Endothelial cell of umbilical vein (primary cell): ENCODE results near the gene BORCS6. TPM values are rescaled to one million over a fixed set of nuclear protein-coding genes. Genes with fewer than 3 reads are reported as not detected.
A peak's percentile ranks its signal among the peaks of the same experiment; 100 is the strongest.

Experiments
- BruUV-seq: library from RNA; stranded (reverse); fragments of 400-500 nt; replicated peaks from 2 replicates; lab custom pipeline; 2021; lab: Mats Ljungman, UMichigan
- CTCF ChIA-PET: fragments of 300-600, 350-600 bp; sonication (Branson Sonifier 250); formaldehyde crosslinking; loops from one replicate; lab custom pipeline; 2021; ENCODE audit warnings: antibody characterized with exemption, inconsistent platforms; lab: Charles Lee
- POLR2A ChIA-PET: fragments of 300-600, 350-600 bp; sonication (Branson Sonifier 250); formaldehyde crosslinking; loops from one replicate; lab custom pipeline; 2021; ENCODE audit warnings: antibody characterized with exemption, inconsistent platforms; lab: Charles Lee
- DNase-seq: peaks from one replicate; pipeline ENCODE4 v3.0.0-alpha.2; 2011; ENCODE audit warnings: low read depth, low spot score
- FAIRE-seq: peaks from 2 replicates; lab custom pipeline; 2011; peaks lifted over from hg19 to GRCh38; lab: Jason Lieb, UNC
- H2AFZ ChIP-seq: 2 replicates; pipeline ENCODE4 v1.6.0; 2012; ENCODE audit warnings: low read depth, low read length, control low read depth, inconsistent platforms
- H3K27ac ChIP-seq: 2 replicates; pipeline ENCODE4 v1.5.1; 2011; ENCODE audit warnings: low read depth, mild to moderate bottlenecking, control low read depth, low read length, moderate library complexity; ENCODE audit not compliant: insufficient read depth
- H3K27me3 ChIP-seq, 2 experiments: 2 replicates each; pipeline versions ENCODE4 v1.6.0 to v1.6.1; 2011; ENCODE audit warnings: low read length in 2 of 2, mixed read lengths in 1 of 2; ENCODE audit not compliant: control insufficient read depth in 2 of 2, insufficient read depth in 2 of 2
- H3K36me3 ChIP-seq, 2 experiments: 2 replicates in 1 of 2; 3 replicates in 1 of 2; pipeline ENCODE4 v1.5.1; 2011; ENCODE audit warnings: low read length in 2 of 2, mild to moderate bottlenecking in 1 of 2, moderate library complexity in 1 of 2; ENCODE audit not compliant: control insufficient read depth in 2 of 2, insufficient read depth in 2 of 2; ENCODE audit errors: extremely low read depth in 1 of 2
- H3K4me1 ChIP-seq: 3 replicates; pipeline ENCODE4 v1.5.1; 2011; ENCODE audit warnings: mild to moderate bottlenecking, low read length; ENCODE audit not compliant: control insufficient read depth, insufficient read depth; ENCODE audit errors: extremely low read depth
- H3K4me2 ChIP-seq: 2 replicates; pipeline ENCODE4 v1.6.1; 2011; ENCODE audit warnings: low read length, control low read depth, mixed read lengths; ENCODE audit not compliant: insufficient read depth
- H3K4me3 ChIP-seq, 3 experiments: fragments of 200-600 bp in 1 of 3; sonication (generic), shearing (Covaris generic) in 1 of 3; replicated peaks in 1 of 3; 2 replicates each; pipeline ENCODE4 v1.5.1; 2011 to 2016; ENCODE audit warnings: control low read depth in 3 of 3, low read length in 3 of 3, mild to moderate bottlenecking in 2 of 3, inconsistent platforms in 1 of 3, low read depth in 1 of 3, moderate library complexity in 1 of 3; ENCODE audit not compliant: insufficient read depth in 1 of 3
- H3K79me2 ChIP-seq: 2 replicates; pipeline ENCODE4 v1.6.0; 2012; ENCODE audit warnings: low read length, inconsistent platforms; ENCODE audit not compliant: control insufficient read depth, insufficient read depth
- H3K9ac ChIP-seq: replicated peaks from 2 replicates; pipeline ENCODE3; 2011; ENCODE audit warnings: low read length, control low read depth; ENCODE audit not compliant: insufficient read depth; ENCODE audit errors: extremely low read depth
- H3K9me1 ChIP-seq: replicated peaks from 3 replicates; pipeline ENCODE4 v1.6.0; 2011; ENCODE audit warnings: mild to moderate bottlenecking, low read length; ENCODE audit not compliant: control insufficient read depth, insufficient read depth; ENCODE audit errors: extremely low read depth
- H3K9me3 ChIP-seq: replicated peaks from 2 replicates; pipeline ENCODE4 v1.5.1; 2012; ENCODE audit warnings: low read length, inconsistent platforms; ENCODE audit not compliant: control insufficient read depth, insufficient read depth
- H4K20me1 ChIP-seq: replicated peaks from 2 replicates; pipeline ENCODE3; 2011; ENCODE audit warnings: mild to moderate bottlenecking, low read length; ENCODE audit not compliant: control insufficient read depth, insufficient read depth; ENCODE audit errors: extremely low read depth
- CTCF ChIP-seq, 2 donors: IDR thresholded peaks; 1 replicate in 1 of 2; 2 replicates in 1 of 2; pipeline ENCODE4 v1.5.1; 2011; ENCODE audit warnings: low read length in 2 of 2, mild to moderate bottlenecking in 2 of 2, moderate library complexity in 2 of 2, control low read depth in 1 of 2, inconsistent platforms in 1 of 2, low read depth in 1 of 2; ENCODE audit not compliant: insufficient read depth in 1 of 2; ENCODE audit errors: extremely low read depth in 1 of 2
- EZH2 ChIP-seq: IDR thresholded peaks from 2 replicates; pipeline ENCODE4 v1.6.1; 2012; ENCODE audit warnings: borderline replicate concordance, low read depth, mild to moderate bottlenecking, moderate library complexity, low read length, inconsistent platforms; ENCODE audit not compliant: severe bottlenecking
- FOS ChIP-seq: IDR thresholded peaks from 2 replicates; pipeline ENCODE4 v1.6.1; 2011; ENCODE audit warnings: mild to moderate bottlenecking, low read length, moderate library complexity, borderline replicate concordance; ENCODE audit not compliant: insufficient read depth
- GATA2 ChIP-seq: IDR thresholded peaks from 2 replicates; pipeline ENCODE4 v1.7.0; 2011; ENCODE audit warnings: low read depth, mild to moderate bottlenecking, moderate library complexity, mixed read lengths, low read length; ENCODE audit not compliant: insufficient read length, insufficient read depth
- JUN ChIP-seq: IDR thresholded peaks from 2 replicates; pipeline ENCODE4 v1.6.1; 2011; ENCODE audit warnings: borderline replicate concordance, low read depth; ENCODE audit not compliant: insufficient read length, insufficient read depth
- MYC ChIP-seq: IDR thresholded peaks from one replicate; pipeline ENCODE4 v1.6.1; 2011; ENCODE audit warnings: mild to moderate bottlenecking, low read depth, low read length
- POLR2A ChIP-seq: IDR thresholded peaks from 2 replicates; pipeline ENCODE4 v1.6.1; 2012; ENCODE audit warnings: low read depth, mild to moderate bottlenecking, control low read depth, low read length
- POLR2AphosphoS5 ChIP-seq: IDR thresholded peaks from 2 replicates; pipeline ENCODE4 v1.6.1; 2012; ENCODE audit warnings: low read depth, mild to moderate bottlenecking, control low read depth, low read length, moderate library complexity; ENCODE audit not compliant: insufficient read depth
- dilution Hi-C: fragments of 300-500 bp; cut with MboI; formaldehyde crosslinking; loops from one replicate; pipeline ENCODE4 v1.15.0; 2019; ENCODE audit warnings: low sequenced_read_pairs; ENCODE audit not compliant: extremely low pct_ligation_motif_present
- intact Hi-C: fragments of 100-400 bp; cut with micrococcal nuclease; formaldehyde crosslinking; loops from one replicate; pipeline ENCODE4 v1.10.0; 2022
- polyA plus RNA-seq, 4 experiments: library from polyadenylated mRNA; depleted of rRNA in 3 of 4; stranded (reverse) in 3 of 4; unstranded in 1 of 4; fragments of >200 nt; gene quantifications; 2 replicates each; pipeline versions ENCODE4 v1.2.1 to v1.2.3, GENCODE V29; 2011 to 2012; ENCODE audit warnings: missing spikeins in 1 of 4
- total RNA-seq: library from RNA; stranded (reverse); gene quantifications from 2 replicates; pipeline ENCODE4 v1.2.3, GENCODE V29; 2021
- TF ChIP-seq, protein P1 (sequence below): IDR thresholded peaks from 2 replicates; pipeline ENCODE4 v1.6.1; 2011; ENCODE audit not compliant: insufficient read depth, insufficient read length

Gene BORCS6
- total and polyA plus RNA-seq, 2 donors (not counting 3 experiments of a cell fraction or from before 2014, with no cell fraction given), result 8.0 to 9.0 TPM

DNA sequence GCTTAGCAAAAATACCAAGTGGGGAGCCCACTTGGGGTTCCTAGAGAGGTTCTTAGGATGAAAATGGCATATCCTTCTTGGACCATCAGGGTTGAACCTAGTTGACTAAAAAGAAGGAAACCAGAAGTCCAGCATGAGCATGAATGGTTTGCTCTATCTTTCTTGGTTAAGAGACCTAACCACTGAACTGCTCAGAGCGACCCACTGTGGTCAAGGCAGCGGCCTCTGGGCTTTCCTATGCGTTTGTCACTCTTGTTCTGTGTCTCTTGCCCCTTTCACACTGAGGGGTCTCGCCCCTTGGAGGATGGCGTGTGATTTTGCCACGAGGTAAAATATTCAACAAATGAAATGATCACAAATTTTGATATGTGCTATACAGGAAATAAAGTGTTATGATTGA lies 526 bp upstream of the BORCS6 start:
- H3K9ac ChIP-seq, result no peak overlapping the region
- no TSS peak for BruUV-seq
- H3K4me1 ChIP-seq, result peaks cover 27% of the 10 kb centered on the region
- H3K4me2 ChIP-seq, result peak overlapping the region; percentile 70
- H3K9me1 ChIP-seq, result no peaks in the 10 kb centered on the region
- no peaks in the 10 kb centered on the region for H4K20me1 ChIP-seq
- H3K4me3 ChIP-seq, result peak overlapping the region in 2 of 3 experiments; percentile 3 to 39
- ChIA-PET POLR2A (interaction anchor here (0.6 to 1.4 kb wide), 6 partner anchors 8 to 58 kb away, joined by 3 to 16 read pairs (median 4); partner anchors contain the start of genes AURKB and CTC1), CTCF (interaction anchor here (0.5 to 4.3 kb wide), 9 partner anchors 9 to 473 kb away, joined by 3 to 34 read pairs (median 4); partner anchors contain the start of gene AURKB)
- H3K79me2 ChIP-seq, result peaks cover 8% of the 10 kb centered on the region
- no peaks in the 10 kb centered on the region for H3K9me3 ChIP-seq
- no peak overlapping the region for H3K27ac ChIP-seq
- no peaks in the 10 kb centered on the region for H3K27me3 ChIP-seq
- FAIRE-seq (no peak), DNase-seq (no peak)
- H2AFZ ChIP-seq, result peak overlapping the region; percentile 65
- no peaks in the 10 kb centered on the region for H3K36me3 ChIP-seq
- intact Hi-C loops (no loop called here), dilution Hi-C loops (no loop called here)
- TF ChIP-seq CTCF (IDR thresholded peaks at IDR 0.05; ENCODE audit: extremely low read depth in 1 of 2, insufficient read depth in 1 of 2, low read depth in 1 of 2, low read length in 2 of 2) (no peak), POLR2AphosphoS5 (no peak), JUN (no peak), EZH2 (no peak), MYC (no peak), POLR2A (no peak), GATA2 (no peak), FOS (no peak)
- TF ChIP-seq, protein P1, sequence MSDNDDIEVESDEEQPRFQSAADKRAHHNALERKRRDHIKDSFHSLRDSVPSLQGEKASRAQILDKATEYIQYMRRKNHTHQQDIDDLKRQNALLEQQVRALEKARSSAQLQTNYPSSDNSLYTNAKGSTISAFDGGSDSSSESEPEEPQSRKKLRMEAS, result no peak
